ENCODE measurements around the gene SLC8B1. TPM values are rescaled to one million over a fixed set of nuclear protein-coding genes. Genes with fewer than 3 reads are reported as not detected.

The SLC8B1 gene
- total RNA-seq, 1 donor from 2014 or later, result 19.1 TPM

GRCh38 chr12:113314121-113314529 lies 20.8 kb downstream of the SLC8B1 start:
- Mint-ChIP-seq H3K9me3 (peaks cover 4% of the 10 kb centered on the region), H3K36me3 (peaks cover 24% of the 10 kb centered on the region), H3K4me3 (no peak overlapping the region), H3K27ac (no peak overlapping the region), H3K27me3 (ENCODE audit: low read depth) (no peaks in the 10 kb centered on the region), H3K4me1 (peaks cover 3% of the 10 kb centered on the region)
- TF ChIP-seq CTCF (IDR thresholded peaks at IDR 0.05; ENCODE audit: unreplicated experiment), result no peak
- DNase-seq (ENCODE audit: low spot score in 2 of 2, unreplicated experiment in 2 of 2), result no peak

DNA sequence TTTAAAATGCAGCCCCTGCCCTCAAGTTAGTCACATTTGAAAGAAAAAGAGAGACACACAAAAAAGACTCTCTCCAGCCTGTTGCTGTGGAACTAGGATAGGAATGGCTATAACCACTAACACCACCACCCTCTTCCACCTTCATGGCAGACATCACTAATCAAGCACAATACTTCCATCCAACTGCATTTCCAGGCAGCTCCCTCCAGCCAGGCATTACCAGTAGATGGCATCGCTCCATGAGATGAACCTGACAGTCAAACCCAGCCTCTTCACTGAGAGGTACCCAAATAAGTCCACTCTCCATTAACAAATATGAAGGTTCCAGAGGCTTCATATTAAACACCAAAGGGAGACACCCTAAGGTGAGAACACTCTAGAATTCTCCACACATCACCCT lies 24.4 kb downstream of the SLC8B1 start:
- H3K4me1 Mint-ChIP-seq, result peaks cover 3% of the 10 kb centered on the region
- DNase-seq (ENCODE audit: low spot score in 2 of 2, unreplicated experiment in 2 of 2), result no peak
- no peak overlapping the region for H3K27ac Mint-ChIP-seq
- no peak overlapping the region for H3K4me3 Mint-ChIP-seq
- H3K9me3 Mint-ChIP-seq, result peaks cover 4% of the 10 kb centered on the region
- TF ChIP-seq CTCF (IDR thresholded peaks at IDR 0.05; ENCODE audit: unreplicated experiment), result no peak
- H3K36me3 Mint-ChIP-seq, result peaks cover 19% of the 10 kb centered on the region
- H3K27me3 Mint-ChIP-seq (ENCODE audit: low read depth), result no peaks in the 10 kb centered on the region

DNA sequence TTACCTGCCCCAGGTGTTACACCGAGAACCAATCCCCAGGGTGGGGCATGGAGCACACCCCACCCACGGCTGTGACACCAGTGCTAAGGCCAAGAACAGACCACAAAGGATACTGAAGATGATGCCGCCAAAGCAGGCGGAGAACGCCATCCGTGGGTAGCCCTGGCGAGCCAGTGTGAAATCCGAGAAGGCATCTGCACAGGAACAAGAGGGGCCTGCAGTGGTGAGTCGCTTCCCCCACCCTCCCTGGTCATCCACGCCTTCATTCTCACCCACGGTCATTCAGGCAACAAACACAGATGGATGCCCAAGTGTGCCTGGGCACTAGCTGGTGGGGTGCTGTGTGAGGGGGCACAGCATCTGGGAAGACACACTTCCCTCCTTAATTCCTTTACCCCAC lies 28.5 kb downstream of the SLC8B1 start:
- H3K9me3 Mint-ChIP-seq, result peaks cover 4% of the 10 kb centered on the region
- no peak overlapping the region for H3K4me3 Mint-ChIP-seq
- no peak for TF ChIP-seq CTCF (IDR thresholded peaks at IDR 0.05; ENCODE audit: unreplicated experiment)
- H3K4me1 Mint-ChIP-seq, result no peaks in the 10 kb centered on the region
- no peak for DNase-seq (ENCODE audit: low spot score in 2 of 2, unreplicated experiment in 2 of 2)
- H3K36me3 Mint-ChIP-seq, result peaks cover 24% of the 10 kb centered on the region
- no peaks in the 10 kb centered on the region for H3K27me3 Mint-ChIP-seq (ENCODE audit: low read depth)
- H3K27ac Mint-ChIP-seq, result no peak overlapping the region

DNA sequence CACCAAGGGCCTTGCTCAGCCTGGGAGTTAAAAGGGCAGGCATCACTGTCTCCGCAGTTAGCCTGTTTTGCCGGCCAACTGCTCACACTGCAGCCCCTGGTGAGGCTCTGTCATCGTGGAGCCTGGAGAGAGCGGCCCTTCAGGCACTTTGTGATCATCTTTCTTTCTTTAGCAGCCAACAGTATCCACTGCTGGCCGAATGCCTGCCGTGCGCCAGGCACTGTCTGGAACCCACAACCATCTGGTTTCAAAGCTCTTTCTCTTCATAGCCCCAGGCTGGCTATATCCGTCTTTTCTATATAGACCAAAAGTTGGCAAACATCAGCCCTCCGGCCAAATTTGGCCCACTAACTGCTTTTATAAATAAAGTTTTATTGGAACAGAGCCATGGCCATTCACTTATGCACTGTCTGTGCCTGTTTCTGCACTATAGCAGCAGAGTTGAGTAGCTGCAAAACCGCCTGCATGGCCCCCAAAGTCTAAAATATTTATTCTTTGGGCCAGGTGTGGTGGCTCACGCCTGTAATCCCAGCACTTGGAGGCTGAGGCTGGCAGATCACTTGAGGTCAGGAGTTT lies 29.5 kb downstream of the SLC8B1 start:
- no peak for TF ChIP-seq CTCF (IDR thresholded peaks at IDR 0.05; ENCODE audit: unreplicated experiment)
- peaks cover 19% of the 10 kb centered on the region for H3K36me3 Mint-ChIP-seq
- peaks cover 1% of the 10 kb centered on the region for H3K9me3 Mint-ChIP-seq
- peaks cover 2% of the 10 kb centered on the region for H3K4me1 Mint-ChIP-seq
- H3K27me3 Mint-ChIP-seq (ENCODE audit: low read depth), result no peaks in the 10 kb centered on the region
- DNase-seq (ENCODE audit: low spot score in 2 of 2, unreplicated experiment in 2 of 2), result no peak
- H3K4me3 Mint-ChIP-seq, result no peak overlapping the region
- H3K27ac Mint-ChIP-seq, result no peak overlapping the region

- no peak overlapping the region for H3K27ac Mint-ChIP-seq
- H3K4me3 Mint-ChIP-seq, result no peak overlapping the region
- no peak for DNase-seq (ENCODE audit: low spot score in 2 of 2, unreplicated experiment in 2 of 2)
These were observed 31.8 kb downstream of the SLC8B1 start for GRCh38 chr12:113302886-113303640.

More at GRCh38 chr12:113302886-113303640, 31.8 kb downstream of the SLC8B1 start:
- peaks cover 13% of the 10 kb centered on the region for H3K4me1 Mint-ChIP-seq
- peaks cover 15% of the 10 kb centered on the region for H3K36me3 Mint-ChIP-seq
- no peaks in the 10 kb centered on the region for H3K27me3 Mint-ChIP-seq (ENCODE audit: low read depth)
- H3K9me3 Mint-ChIP-seq, result no peaks in the 10 kb centered on the region
- no peak for TF ChIP-seq CTCF (IDR thresholded peaks at IDR 0.05; ENCODE audit: unreplicated experiment)

Measured in mesothelial cell of epicardium (in vitro differentiated cells).